ENCODE results near the gene RNGTT.
"Not testable (repeated sequence)": the region's sequence is repeated elsewhere in the genome, so short reads cannot be mapped to it uniquely, and the experiment has no call there.

The RNGTT gene

DNA sequence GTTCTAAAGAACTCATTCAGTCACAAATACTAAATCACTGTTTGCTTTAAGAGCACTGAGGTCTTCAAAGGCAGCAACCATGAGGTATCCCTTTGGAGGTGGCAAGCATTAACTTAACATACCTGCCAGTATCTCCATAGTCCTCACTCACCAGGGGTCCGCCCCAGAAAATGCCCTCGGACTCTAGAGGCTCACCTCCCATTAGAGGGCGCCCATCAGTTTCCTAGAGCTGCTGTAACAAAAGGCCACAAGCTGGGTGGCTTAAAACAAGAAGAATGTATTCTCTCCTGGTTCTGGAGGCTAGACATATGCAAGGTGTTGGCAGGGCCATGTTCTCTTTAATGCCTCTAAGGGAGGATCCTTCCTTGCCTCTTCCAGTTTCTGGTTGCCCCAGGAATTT lies 12.0 kb upstream of the RNGTT start:
- in situ Hi-C loops (cut with HindIII; ENCODE audit: low pct_ligation_motif_present, low pct_unique_long_range_greater_than_20kb, low sequenced_read_pairs) = no loop called here
- DNase-seq = no peak

DNA sequence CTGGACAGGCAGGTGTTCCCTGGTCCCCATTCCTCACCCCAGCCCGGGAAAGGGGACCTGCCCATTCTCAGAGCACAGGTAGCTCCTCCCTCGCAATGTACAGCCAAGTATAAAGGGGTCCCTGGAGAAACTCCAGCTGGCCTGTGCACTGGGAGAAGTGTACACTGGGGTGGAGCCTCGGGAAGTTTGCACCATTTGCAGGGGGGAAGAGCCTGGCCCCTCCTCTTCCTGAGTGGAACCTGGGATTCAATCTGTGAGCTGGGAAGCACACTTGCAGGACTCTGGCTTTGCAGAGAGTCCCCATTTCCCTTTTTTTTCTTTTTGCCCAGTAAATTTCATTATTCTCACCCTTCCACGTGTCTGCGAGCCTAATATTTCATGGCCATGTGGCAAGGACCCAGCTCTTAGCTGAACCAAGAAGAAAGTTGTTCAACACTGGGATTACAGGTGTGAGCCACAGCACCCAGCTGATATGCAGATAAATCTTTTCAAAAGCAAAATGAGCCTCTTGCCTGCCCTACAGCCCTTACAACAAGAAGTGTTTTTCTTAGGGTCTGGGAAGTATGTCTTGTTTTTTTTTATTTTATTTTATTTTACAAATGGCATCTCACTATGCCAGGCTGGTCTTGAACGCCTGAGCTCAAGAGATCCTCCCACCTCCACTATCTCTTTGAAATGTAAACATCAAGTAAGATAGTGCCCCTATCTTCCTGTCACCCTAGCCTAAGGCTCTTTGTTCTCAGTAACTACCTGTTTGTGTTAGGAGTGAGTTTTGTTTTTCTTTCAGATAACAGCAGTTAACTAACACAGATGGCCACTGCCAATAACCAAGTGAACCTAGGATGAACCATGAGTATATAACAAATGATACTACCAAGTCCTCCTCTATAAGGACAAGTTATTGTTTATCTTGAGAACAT lies 9.3 kb upstream of the RNGTT start:
- in situ Hi-C loops (cut with HindIII; ENCODE audit: low pct_ligation_motif_present, low pct_unique_long_range_greater_than_20kb, low sequenced_read_pairs) = no loop called here
- DNase-seq = no peak

DNA sequence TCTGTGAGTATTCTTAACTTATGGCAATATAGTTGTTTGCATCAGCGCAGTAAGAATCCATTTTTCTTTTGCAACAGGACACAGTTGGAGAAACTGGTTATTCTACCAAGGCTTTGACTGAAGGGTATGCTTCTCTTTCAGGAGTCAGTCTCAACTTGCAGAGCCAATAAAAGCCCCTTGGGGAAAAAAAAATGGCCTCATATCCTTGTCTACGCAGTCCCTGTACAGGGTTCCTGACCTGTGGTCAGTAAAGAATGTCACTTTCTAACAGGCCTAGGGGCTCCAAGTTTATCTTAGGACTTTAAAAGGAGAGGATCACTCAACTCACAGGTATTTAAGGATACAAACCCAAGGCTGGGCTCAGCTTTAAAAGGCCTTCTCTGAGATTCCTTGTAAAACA lies 6.9 kb upstream of the RNGTT start:
- in situ Hi-C loops (cut with HindIII; ENCODE audit: low pct_ligation_motif_present, low pct_unique_long_range_greater_than_20kb, low sequenced_read_pairs) = no loop called here
- no peak for DNase-seq

DNA sequence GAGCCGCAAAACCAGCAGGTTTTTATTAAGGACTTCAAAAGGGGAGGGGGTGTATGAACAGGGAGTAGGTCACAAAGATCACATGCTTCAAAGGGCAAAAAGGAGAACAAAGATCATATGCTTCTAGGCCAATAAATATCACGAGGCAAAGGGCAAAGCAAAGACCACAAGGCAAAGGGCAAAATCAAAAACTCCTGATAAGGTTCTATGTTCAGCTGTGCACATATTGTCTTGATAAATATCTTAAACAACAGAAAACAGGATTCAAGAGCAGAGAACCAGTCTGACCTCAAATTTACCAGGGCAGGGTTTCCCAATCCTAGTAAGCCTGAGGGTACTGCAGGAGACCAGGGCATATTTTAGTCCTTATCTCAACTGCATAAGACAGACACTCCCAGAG lies 5.8 kb upstream of the RNGTT start:
- in situ Hi-C loops (cut with HindIII; ENCODE audit: low pct_ligation_motif_present, low pct_unique_long_range_greater_than_20kb, low sequenced_read_pairs); DNase-seq: not testable (repeated sequence)

DNA sequence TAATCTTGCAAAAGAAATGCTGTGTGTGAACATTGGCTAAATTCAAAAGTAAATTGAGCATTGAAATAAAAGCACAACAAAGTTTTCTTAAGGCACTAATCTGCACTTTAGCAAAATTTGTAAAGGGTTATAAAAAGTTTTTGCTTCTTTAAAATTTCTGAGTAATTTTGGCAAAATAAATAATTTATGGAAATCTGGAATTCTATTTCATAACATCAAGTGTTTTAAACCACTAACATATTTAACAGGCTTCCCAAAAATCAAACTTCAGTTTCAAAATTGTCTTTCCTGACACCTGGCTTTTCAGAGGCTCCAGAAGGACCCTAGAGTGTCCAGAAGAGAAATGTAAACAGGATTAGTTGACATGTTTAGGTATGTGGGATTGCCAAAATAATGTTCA lies 4.5 kb upstream of the RNGTT start:
- DNase-seq = no peak
- in situ Hi-C loops (cut with HindIII; ENCODE audit: low pct_ligation_motif_present, low pct_unique_long_range_greater_than_20kb, low sequenced_read_pairs) = no loop called here

DNA sequence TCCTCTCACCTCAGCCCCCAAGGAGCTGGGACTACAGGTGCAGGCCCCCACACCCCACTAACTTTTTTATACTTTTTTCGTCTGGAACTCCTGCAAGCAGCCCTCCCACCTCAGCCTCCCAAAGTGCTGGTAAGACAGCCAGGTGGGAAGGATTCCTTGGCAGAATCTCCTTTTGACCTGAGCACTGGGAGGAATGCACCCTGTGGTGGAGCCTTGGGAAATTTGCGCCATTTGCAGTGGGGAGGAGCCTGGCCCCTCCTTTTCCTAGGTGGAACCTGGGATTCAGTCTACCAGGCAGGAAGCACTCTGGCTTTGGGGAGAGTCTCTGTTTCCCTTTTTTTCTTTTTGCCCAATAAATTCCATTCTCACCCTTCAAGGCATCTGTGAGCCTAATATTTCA lies 2.3 kb upstream of the RNGTT start:
- no peak for DNase-seq
- in situ Hi-C loops (cut with HindIII; ENCODE audit: low pct_ligation_motif_present, low pct_unique_long_range_greater_than_20kb, low sequenced_read_pairs) = no loop called here

DNA sequence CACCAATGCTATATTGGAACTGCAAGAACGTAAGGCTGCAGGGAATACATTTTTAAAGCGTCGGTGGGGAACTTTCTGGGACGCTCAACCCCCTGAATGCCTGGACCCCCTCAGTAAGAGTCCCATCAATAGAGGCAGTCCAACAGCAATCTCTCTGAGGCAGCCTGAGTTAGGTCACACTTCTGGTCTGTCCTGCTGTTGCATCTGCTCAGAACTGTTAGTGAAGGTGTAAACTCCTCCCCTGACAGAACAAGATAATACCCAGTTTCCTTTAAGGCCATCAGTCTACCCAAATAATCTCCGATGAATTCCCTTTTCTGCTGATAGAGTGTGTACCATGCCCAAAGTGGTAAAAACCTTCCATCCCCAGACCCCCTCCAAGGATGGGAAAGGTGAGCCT lies 1.1 kb upstream of the RNGTT start:
- in situ Hi-C loops (cut with HindIII; ENCODE audit: low pct_ligation_motif_present, low pct_unique_long_range_greater_than_20kb, low sequenced_read_pairs) = no loop called here
- DNase-seq = no peak

DNA sequence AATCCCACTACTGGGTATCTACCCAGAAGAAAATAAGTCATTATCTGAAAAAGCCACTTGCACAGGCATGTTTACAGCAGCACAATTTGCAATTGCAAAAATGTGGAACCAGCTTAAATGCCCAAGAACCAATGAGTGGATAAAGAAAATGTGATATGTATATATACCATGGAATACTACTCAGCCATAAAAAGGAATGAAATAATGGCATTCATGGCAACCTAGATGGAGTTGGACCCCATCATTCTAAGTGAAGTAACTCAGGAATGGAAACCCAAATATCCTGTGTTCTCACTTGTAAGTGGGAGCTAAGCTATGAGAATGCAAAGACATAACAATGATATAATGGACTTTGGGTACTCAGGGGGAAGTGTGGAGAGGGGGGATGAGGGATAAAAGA lies 4.6 kb downstream of the RNGTT start:
- in situ Hi-C loops (cut with HindIII; ENCODE audit: low pct_ligation_motif_present, low pct_unique_long_range_greater_than_20kb, low sequenced_read_pairs) = no loop called here
- DNase-seq = no peak

DNA sequence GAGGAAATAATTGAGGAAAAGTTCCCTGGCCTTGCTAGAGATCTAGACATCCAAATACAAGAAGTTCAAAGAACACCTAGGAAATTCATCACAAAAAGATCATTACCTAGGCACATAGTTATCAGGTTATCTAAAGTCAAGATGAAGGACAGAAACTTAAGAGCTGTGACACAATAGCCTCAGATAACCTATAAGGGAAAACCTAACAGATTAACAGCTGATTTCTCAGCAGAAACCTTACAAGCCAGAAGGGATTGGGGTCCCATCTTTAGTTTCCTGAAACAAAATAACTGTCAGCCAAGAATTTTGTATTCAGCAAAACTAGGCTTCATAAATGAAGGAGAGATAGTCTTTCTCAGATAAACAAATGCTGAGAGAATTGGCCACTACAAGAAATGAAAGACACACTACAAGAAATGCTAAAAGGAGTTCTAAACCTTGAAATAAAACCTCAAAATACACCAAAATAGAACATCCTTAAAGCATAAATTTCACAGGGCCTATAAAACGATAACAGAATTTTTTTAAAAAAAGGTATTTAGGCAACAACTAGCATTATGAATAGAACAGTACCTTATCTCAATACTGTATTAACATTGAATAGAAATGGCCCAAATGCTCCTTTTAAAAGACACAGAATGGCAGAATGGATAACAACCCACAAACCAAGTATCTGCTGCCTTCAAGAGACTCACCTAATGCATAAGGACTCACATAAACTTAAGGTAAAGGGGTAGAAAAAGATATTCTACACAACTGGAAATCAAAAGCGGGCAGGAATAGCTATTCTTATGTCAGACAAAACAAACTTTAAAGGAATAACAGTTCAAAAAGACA lies 9.7 kb downstream of the RNGTT start:
- in situ Hi-C loops (cut with HindIII; ENCODE audit: low pct_ligation_motif_present, low pct_unique_long_range_greater_than_20kb, low sequenced_read_pairs) = no loop called here
- no peak for DNase-seq

DNA sequence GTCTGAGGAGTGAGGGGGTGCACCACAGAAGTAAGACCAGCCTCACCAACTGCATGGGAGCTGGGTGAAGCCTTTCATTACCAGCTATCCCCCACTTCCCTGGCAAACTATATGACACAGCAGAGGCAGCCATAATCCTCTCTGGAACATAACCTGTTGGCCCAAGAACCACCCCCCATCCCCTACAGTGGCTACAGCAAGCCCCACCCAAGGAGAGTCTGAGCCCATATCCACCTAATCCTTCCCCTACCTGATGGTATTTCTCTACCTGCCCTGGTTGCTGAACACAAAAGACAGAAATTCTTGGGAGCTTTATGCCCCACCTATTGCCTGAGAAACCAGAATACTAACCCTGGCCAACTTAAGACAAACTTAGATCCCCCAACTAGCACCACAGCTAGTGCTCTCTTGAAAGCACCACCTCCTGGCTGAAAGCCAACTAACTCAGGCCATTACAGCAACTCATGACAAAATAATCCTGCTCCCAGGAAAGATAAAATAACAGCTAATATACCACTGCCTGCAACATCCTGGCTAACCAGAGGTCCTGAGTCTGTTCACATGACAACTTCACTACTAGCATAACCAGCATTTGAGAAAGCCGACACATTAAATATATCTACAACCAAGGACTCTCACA lies 11.2 kb downstream of the RNGTT start:
- DNase-seq = no peak
- in situ Hi-C loops (cut with HindIII; ENCODE audit: low pct_ligation_motif_present, low pct_unique_long_range_greater_than_20kb, low sequenced_read_pairs) = no loop called here

DNA sequence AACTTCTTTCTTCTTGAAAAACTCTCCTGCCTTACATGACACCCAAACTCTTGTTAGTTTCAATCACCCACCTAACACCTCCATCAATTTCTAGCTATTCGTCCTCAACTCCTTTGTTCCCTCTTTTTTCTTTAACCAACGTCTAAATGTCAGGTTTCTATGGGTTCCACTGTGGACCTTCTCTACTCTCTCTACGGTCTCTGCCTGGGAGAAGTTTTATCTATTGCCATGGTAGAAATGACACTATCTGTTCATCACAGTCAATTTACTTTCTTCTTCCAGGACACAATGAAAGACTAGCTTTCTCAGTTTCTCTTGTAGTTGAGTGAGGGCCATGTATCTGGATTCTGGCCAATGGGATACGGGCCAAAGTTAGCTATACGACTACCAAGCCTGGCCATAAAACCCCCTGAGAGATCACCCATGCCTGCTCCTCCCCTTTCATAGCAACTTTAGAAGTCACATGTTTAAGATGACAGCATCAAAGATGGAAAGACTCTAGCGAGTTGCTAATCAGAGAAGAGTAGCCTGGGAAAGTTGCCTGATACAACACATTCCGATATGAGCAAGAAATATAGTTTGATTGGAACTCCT lies 17.9 kb downstream of the RNGTT start:
- no peak for DNase-seq
- in situ Hi-C loops (cut with HindIII; ENCODE audit: low pct_ligation_motif_present, low pct_unique_long_range_greater_than_20kb, low sequenced_read_pairs) = no loop called here

DNA sequence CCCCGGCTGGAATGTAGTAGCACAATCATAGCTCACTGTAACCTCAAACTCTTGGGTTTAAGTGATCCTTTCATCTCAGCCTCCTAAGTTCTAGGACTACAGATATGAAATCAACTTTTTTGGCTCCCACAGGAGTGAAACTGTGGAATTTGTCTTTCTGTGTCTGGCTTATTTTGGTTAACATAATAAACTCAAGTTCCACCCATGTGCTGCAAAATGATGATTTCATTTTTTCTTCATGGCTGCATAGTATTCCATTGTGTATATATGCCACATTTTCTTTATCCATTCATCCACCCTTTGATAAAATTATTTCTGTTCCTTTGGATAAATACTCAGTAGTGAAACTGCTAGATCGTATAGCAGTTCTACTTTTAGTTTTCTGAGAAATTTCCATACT lies 29.9 kb downstream of the RNGTT start:
- in situ Hi-C loops (cut with HindIII; ENCODE audit: low pct_ligation_motif_present, low pct_unique_long_range_greater_than_20kb, low sequenced_read_pairs) = no loop called here
- DNase-seq = no peak

DNA sequence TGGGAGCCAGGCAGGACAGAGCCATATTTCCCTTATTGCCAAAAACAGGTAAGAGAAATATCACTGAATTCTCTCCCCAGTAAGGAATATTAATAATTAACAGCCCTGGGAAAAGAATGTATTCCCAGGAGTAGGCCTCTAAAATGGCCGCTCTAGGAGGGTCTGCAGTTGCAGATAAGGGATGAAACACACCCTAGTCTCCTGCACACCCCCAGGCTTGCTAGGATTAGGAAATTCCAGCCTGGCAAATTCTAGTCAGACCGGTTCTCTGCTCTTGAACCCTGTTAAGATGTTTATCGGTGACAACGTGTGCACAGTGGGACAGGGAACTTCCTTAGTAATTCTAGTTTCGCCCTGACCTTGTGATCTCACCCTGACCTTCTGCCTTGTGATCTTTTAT lies 31.4 kb downstream of the RNGTT start:
- in situ Hi-C loops (cut with HindIII; ENCODE audit: low pct_ligation_motif_present, low pct_unique_long_range_greater_than_20kb, low sequenced_read_pairs); DNase-seq: not testable (repeated sequence)

DNA sequence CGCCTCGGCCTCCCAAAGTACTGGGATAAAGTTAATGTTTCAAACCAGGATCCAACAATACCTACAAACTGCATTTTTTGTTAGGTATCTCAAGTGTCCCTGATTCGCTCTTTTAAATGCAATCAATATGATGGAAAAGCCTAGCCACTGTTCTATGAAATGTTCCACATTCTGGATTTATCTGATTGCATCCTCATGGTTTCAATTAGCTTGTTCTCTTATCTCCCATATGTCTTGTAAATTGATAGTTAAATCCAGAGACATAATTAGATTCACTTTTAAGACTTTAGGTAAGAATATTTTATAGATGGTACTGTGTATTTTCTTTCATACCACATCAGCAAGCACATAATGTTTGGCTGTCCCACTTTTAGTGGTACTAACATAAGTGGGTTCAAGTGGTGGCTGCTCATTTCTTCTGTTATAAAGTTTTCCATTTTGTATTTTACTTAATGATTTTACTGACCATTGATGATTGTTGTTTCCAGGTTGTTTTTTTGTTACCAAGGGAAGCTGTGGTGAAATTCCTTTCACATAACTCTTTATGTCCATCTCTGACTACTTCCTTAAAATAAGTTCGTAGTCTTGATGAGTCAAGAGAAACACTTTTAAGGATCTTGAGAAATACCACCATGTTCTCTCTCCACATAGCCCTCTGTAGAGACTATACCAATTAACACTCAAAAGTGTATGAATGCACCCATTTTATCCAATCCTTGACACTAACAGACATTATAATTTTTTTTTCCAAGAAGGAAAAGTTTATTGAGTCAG lies 40.5 kb downstream of the RNGTT start:
- DNase-seq = no peak
- in situ Hi-C loops (cut with HindIII; ENCODE audit: low pct_ligation_motif_present, low pct_unique_long_range_greater_than_20kb, low sequenced_read_pairs) = no loop called here

DNA sequence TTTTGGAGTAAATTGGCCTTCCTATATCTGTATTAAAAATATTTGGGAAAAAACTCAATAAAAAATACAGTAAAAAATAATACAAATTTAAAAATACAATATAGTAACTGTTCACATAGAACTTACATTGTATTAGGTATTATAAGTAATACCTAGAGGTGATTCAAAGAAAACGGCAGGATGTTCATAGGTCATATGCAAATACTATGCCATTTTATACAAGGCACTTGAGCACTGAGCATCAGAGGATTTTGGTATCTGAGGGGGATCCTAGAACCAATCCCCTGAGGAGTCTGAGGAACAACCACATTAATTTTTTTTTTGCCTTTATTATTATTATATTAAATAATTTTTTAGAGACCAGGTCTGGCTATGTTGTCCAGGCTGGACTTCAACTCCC lies 41.7 kb downstream of the RNGTT start:
- in situ Hi-C loops (cut with HindIII; ENCODE audit: low pct_ligation_motif_present, low pct_unique_long_range_greater_than_20kb, low sequenced_read_pairs) = no loop called here
- no peak for DNase-seq

DNA sequence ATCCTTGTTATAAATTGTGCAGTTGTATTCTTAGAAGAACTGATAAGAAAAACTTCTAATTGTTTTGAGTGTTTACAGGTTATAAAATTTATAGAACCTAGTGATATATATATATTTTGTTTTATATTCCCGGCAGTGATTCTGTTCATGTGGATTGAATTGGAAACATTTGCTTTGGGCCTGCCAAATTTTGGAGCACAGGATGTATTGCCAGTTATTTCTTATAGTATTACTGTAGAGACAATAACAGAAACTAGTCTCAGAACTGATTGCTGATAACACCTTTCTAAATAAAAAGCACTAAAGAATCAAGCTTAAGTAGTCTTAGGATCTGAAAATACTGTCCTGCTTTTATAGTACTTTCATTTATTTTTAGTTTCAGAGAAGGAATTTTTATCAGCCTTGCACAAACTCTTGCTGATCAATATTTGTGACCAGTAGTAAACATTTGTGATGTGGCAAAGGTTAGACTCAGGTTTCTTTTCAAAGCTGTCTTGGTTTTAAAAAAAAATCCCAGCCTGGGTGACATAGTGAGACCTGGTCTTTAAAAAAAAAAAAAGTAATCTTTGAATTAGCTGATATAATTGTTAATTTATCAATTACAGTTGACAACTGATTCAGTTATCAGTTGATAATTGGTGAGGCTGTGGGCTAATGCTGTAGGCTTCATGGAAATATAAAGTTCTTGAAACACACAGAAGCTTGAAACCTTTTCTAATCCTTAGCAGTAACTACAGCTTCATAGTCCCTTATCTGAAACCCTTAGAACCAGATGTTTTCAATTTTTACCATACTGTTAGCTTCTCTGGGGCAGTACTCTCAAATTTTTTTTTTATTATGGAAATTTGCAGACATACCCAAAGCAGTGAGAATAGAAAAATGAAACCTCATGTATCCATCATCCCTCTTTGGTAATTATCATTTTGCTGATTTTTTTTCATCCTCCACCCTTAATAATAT lies 42.4 kb downstream of the RNGTT start:
- DNase-seq = no peak
- in situ Hi-C loops (cut with HindIII; ENCODE audit: low pct_ligation_motif_present, low pct_unique_long_range_greater_than_20kb, low sequenced_read_pairs) = no loop called here

DNA sequence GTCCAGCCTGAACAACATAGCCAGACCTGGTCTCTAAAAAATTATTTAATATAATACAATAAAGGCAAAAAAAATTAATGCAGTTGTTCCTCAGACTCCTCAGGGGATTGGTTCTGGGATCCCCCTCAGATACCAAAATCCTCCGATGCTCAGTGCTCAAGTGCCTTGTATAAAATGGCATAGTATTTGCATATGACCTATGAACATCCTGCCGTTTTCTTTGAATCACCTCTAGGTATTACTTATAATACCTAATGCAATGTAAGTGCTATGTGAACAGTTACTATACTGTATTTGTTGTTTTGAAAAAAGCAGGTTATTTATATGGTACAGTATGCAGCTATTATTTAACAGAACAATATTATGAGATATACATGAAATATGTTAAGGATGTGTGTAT lies 43.3 kb downstream of the RNGTT start:
- in situ Hi-C loops (cut with HindIII; ENCODE audit: low pct_ligation_motif_present, low pct_unique_long_range_greater_than_20kb, low sequenced_read_pairs) = no loop called here
- DNase-seq = no peak
